ENCODE measurements around the gene FAM20C. TPM values are rescaled to one million over a fixed set of nuclear protein-coding genes. Genes with fewer than 3 reads are reported as not detected.
A peak's percentile ranks its signal among the peaks of the same experiment; 100 is the strongest.

The FAM20C gene
- total RNA-seq, 2 donors from 2014 or later: 37.8 to 62.0 TPM

DNA sequence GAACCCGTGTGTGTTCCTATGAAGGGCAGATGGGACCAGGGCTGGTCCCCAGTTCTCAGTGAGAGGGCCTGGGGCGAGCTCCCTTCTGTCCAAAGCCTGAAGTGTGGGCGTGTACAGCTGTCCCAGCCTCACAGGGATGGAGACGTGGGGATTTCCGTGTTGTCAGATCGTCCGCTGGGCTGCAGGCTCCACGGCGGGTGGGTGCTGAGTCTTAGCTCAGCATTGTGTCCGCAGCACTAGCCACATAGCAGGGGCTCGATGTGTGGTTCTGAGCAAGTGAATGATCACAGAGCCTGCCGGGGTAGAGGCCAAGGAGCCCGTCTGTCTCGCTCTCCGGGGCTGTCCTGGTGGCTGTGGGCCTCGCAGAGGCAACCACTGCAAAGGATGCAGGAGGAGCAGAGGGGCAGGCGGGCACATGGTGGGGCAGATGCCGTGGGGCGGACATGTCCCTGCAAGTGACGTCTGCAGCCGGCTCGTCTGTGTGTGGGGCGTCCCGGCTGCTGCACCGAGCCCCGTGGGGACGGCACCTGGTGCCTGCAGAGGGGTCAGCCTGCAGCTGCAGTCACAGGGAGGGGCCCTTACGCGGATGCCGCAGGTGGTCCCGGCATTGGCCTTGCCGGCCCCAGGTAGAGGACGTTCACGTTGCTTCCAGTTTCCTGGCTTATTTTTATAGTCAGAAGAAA is 30.9 kb downstream of the FAM20C start:
- Histone ChIP-seq H3K4me3 (no peak overlapping the region), H3K4me1 (replicated peaks) (peaks cover 11% of the 10 kb centered on the region), H3K27ac (no peak overlapping the region), H3K9me3 (no peaks in the 10 kb centered on the region), H3K27me3 (replicated peaks; ENCODE audit: insufficient read depth) (no peaks in the 10 kb centered on the region), H3K36me3 (no peaks in the 10 kb centered on the region)
- TF ChIP-seq POLR2A (IDR thresholded peaks at IDR 0.05): no peak
- TF ChIP-seq CTCF (IDR thresholded peaks at IDR 0.05): no peak
- no peak for TF ChIP-seq POLR2AphosphoS5 (IDR thresholded peaks at IDR 0.05)
- intact Hi-C loops (cut with DNase I): no loop called here
- DNase-seq (ENCODE audit: low spot score): no peak
- WGBS: 67% methylated on average over 34 of the region's 34 CpGs

DNA sequence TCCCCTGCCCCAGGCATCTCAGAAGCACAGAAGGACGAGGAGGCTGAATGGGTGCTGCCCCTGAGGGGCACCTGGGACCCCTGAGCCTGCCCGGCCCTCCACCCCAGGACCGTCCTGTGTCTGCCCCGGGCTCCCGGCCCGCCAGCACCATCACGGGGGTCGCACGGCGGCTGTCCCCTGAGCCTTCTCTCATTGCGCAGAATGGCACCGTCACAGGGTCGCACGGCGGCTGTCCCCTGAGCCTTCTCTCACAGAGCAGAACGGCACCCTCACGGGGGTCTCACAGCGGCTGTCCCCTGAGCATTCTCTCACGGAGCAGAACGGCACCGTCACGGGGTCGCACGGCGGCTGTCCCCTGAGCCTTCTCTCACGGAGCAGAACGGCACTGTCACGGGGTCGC is 31.5 kb downstream of the FAM20C start:
- Histone ChIP-seq H3K27ac (no peak overlapping the region), H3K9me3 (no peaks in the 10 kb centered on the region), H3K4me3 (no peak overlapping the region), H3K36me3 (no peaks in the 10 kb centered on the region), H3K27me3 (replicated peaks; ENCODE audit: insufficient read depth) (no peaks in the 10 kb centered on the region), H3K4me1 (replicated peaks) (peaks cover 11% of the 10 kb centered on the region)
- 94% methylated on average over 29 of the region's 29 CpGs for WGBS
- DNase-seq (ENCODE audit: low spot score): no peak
- intact Hi-C loops (cut with DNase I): no loop called here
- TF ChIP-seq POLR2AphosphoS5 (IDR thresholded peaks at IDR 0.05) (no peak), POLR2A (IDR thresholded peaks at IDR 0.05) (no peak)

DNA sequence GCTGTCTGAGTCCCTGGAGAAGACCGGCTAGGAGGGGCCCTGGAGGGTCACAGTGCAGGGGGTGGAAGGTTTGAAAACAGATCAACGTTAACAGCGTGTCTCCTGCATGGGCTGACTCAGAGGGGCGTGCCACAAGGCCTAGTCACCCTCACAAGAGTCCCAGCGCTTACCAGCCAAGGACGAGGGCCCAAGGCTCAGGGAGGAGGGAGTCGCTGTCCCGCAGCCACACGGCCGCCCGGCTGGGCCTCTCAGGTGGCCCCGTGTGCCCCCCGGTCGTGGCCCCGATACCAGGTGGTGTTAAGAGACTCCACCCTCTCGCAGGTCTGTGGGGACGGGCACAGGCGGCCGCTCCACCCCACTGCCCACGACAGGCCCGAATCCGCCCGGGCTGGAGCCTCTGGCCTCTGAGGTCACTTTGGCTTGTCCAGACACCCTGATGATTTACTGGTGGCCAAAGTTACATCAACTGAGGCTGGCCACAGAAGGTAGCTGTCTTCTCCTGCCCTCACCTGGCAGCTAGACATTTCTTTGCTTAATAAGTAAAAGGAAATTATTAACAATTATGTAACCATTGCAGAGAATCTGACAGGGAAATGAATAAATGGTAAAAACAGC is 34.0 kb downstream of the FAM20C start:
- H3K9me3 ChIP-seq: no peaks in the 10 kb centered on the region

GRCh38 chr7:227926-228325 is 35.6 kb downstream of the FAM20C start:
- Histone ChIP-seq H3K4me1 (replicated peaks) (peaks cover 5% of the 10 kb centered on the region), H3K27me3 (replicated peaks; ENCODE audit: insufficient read depth) (no peaks in the 10 kb centered on the region), H3K27ac (peak overlapping the region; percentile 37 to 95), H3K4me3 (no peak overlapping the region), H3K36me3 (no peaks in the 10 kb centered on the region), H3K9me3 (no peaks in the 10 kb centered on the region)
- intact Hi-C loops (cut with DNase I): no loop called here
- DNase-seq (ENCODE audit: low spot score): no peak
- WGBS: 97% methylated on average over 16 of the region's 16 CpGs
- TF ChIP-seq CTCF (IDR thresholded peaks at IDR 0.05) (no peak), POLR2AphosphoS5 (IDR thresholded peaks at IDR 0.05) (no peak), POLR2A (IDR thresholded peaks at IDR 0.05) (no peak)

More for the DNA sequence above, 34.0 kb downstream of the FAM20C start:
- Histone ChIP-seq H3K27me3 (replicated peaks; ENCODE audit: insufficient read depth) (no peaks in the 10 kb centered on the region), H3K4me1 (replicated peaks) (no peaks in the 10 kb centered on the region), H3K36me3 (no peaks in the 10 kb centered on the region), H3K27ac (peak overlapping the region in 1 of 2 donors; percentile 44), H3K4me3 (no peak overlapping the region)
- TF ChIP-seq CTCF (IDR thresholded peaks at IDR 0.05): no peak
- 84% methylated on average over 23 of the region's 23 CpGs for WGBS
- DNase-seq (ENCODE audit: low spot score): no peak
- intact Hi-C loops (cut with DNase I): no loop called here

DNA sequence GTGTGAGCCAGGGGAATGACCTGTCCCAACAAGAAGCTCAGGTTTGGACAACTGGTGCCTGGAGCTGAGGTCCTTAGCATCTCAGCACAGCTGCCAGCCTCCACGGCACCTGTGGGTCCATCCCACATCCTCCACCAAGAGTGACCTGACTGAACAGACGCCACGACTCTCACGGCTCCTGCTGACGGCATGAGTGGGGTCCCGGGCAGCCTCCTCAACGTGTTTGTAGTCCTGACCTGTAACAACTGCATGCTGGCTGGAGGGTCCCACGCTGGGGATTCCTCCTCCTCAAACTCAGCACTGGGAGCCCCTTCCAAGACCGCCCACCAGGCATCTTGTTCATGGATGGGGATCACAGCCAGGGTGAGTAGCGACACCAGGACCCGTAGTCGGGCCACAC is 36.2 kb downstream of the FAM20C start:
- DNase-seq (ENCODE audit: low spot score): no peak
- H3K27ac ChIP-seq: peak overlapping the region; percentile 37 to 95
- TF ChIP-seq POLR2A (IDR thresholded peaks at IDR 0.05) (no peak), CTCF (IDR thresholded peaks at IDR 0.05) (no peak), POLR2AphosphoS5 (IDR thresholded peaks at IDR 0.05) (no peak)
- no peaks in the 10 kb centered on the region for H3K27me3 ChIP-seq (replicated peaks; ENCODE audit: insufficient read depth)
- 76% methylated on average over 12 of the region's 12 CpGs for WGBS
- no peaks in the 10 kb centered on the region for H3K9me3 ChIP-seq
- intact Hi-C loops (cut with DNase I): no loop called here
- peaks cover 12% of the 10 kb centered on the region for H3K4me1 ChIP-seq (replicated peaks)
- no peaks in the 10 kb centered on the region for H3K36me3 ChIP-seq
- H3K4me3 ChIP-seq: no peak overlapping the region

Data from prostate gland (tissue), 2 donors.